DMS 273 (cell line): ENCODE measurements around the gene METTL24.
"Not testable (repeated sequence)": the region's sequence is repeated elsewhere in the genome, so short reads cannot be mapped to it uniquely, and the experiment has no call there.

Source experiments
- DNase-seq: peaks from one replicate; lab custom pipeline; 2025; ENCODE audit not compliant: unreplicated experiment; lab: John Stamatoyannopoulos, UW

METTL24 gene

GRCh38 chr6:110271732-110272022 is 86.5 kb downstream of the METTL24 start:
- no peak for DNase-seq

GRCh38 chr6:110270165-110270564 is 88.0 kb downstream of the METTL24 start:
- no peak for DNase-seq

- DNase-seq, result no peak
Observed at GRCh38 chr6:110269623-110270022, 88.5 kb downstream of the METTL24 start.

GRCh38 chr6:110266996-110267395 is 91.2 kb downstream of the METTL24 start:
- no peak for DNase-seq

- no peak for DNase-seq
Observed at GRCh38 chr6:110265273-110265672, 92.9 kb downstream of the METTL24 start.

- DNase-seq, result no peak
Observed at GRCh38 chr6:110256366-110256765, 101.8 kb downstream of the METTL24 start.

- DNase-seq, result peak; percentile 6
Observed at GRCh38 chr6:110255211-110255750, 102.9 kb downstream of the METTL24 start.

GRCh38 chr6:110250838-110251237 is 107.3 kb downstream of the METTL24 start:
- no peak for DNase-seq

GRCh38 chr6:110250058-110250457 is 108.1 kb downstream of the METTL24 start:
- DNase-seq, result no peak

GRCh38 chr6:110246900-110247546 is 111.1 kb downstream of the METTL24 start:
- DNase-seq, result no peak

- DNase-seq, result no peak
Observed at GRCh38 chr6:110246378-110246777, 111.8 kb downstream of the METTL24 start.

GRCh38 chr6:110244621-110245020 is 113.5 kb downstream of the METTL24 start:
- DNase-seq, result not testable (repeated sequence)

- DNase-seq, result no peak
Observed at GRCh38 chr6:110239526-110240274, 118.4 kb downstream of the METTL24 start.

- not testable (repeated sequence) for DNase-seq
Observed at GRCh38 chr6:110236007-110236406, 122.1 kb downstream of the METTL24 start.

- no peak for DNase-seq
Observed at GRCh38 chr6:110233770-110234374, 124.3 kb downstream of the METTL24 start.

- DNase-seq, result no peak
Observed at GRCh38 chr6:110232450-110232849, 125.7 kb downstream of the METTL24 start.

GRCh38 chr6:110226261-110226660 is 131.9 kb downstream of the METTL24 start:
- no peak for DNase-seq

GRCh38 chr6:110221738-110222137 is 136.4 kb downstream of the METTL24 start:
- no peak for DNase-seq

GRCh38 chr6:110217266-110217665 is 140.9 kb downstream of the METTL24 start:
- no peak for DNase-seq

GRCh38 chr6:110216140-110216539 is 142.0 kb downstream of the METTL24 start:
- DNase-seq, result no peak

GRCh38 chr6:110214338-110214737 is 143.8 kb downstream of the METTL24 start:
- DNase-seq, result no peak

- no peak for DNase-seq
Observed at GRCh38 chr6:110211753-110212152, 146.4 kb downstream of the METTL24 start.
